ENCODE results near the gene ATP8B3. TPM values are rescaled to one million over a fixed set of nuclear protein-coding genes. Genes with fewer than 3 reads are reported as not detected.
A peak's percentile ranks its signal among the peaks of the same experiment; 100 is the strongest.

ATP8B3 gene
- total RNA-seq, 1 experiment from 2014 or later = 9.6 TPM

GRCh38 chr19:1774989-1775772 is 36.9 kb downstream of the ATP8B3 start:
- Histone ChIP-seq H2BK120ac (ENCODE audit: low read depth, low read length, poor library complexity, severe bottlenecking) (no peak overlapping the region), H3K27me3 (ENCODE audit: insufficient read depth, low read length) (peaks cover 45% of the 10 kb centered on the region), H3K4me2 (ENCODE audit: insufficient read depth, insufficient read length, low read length) (peak overlapping the region; percentile 28), H3K4ac (ENCODE audit: low read depth, low read length) (no peak overlapping the region), H3K23me2 (ENCODE audit: insufficient read length, low read depth, low read length, poor library complexity, severe bottlenecking) (no peaks in the 10 kb centered on the region), H3T11ph (ENCODE audit: low read length) (no peak overlapping the region), H4K91ac (ENCODE audit: insufficient read length, low read depth, low read length) (no peak overlapping the region), H3K79me1 (ENCODE audit: insufficient read depth, low read depth, low read length, poor library complexity, severe bottlenecking) (no peaks in the 10 kb centered on the region), H2BK12ac (ENCODE audit: insufficient read length, low read depth, low read length) (no peak overlapping the region), H3K79me2 (ENCODE audit: insufficient read depth, low read length) (no peaks in the 10 kb centered on the region), H3K23ac (ENCODE audit: insufficient read length, low read depth, low read length) (no peak overlapping the region), H2AFZ (ENCODE audit: low read length) (no peak overlapping the region), H3K9me3 (ENCODE audit: control insufficient read depth, low read depth, low read length) (peaks cover 10% of the 10 kb centered on the region), H2BK5ac (ENCODE audit: insufficient read length, low read length) (no peak overlapping the region), H2AK5ac (ENCODE audit: insufficient read length, low read length) (no peak overlapping the region), H2BK20ac (ENCODE audit: low read depth, low read length, poor library complexity, severe bottlenecking) (no peak overlapping the region), H4K5ac (ENCODE audit: insufficient read length, low read depth, low read length) (no peak overlapping the region), H2BK15ac (ENCODE audit: low read depth, low read length) (no peak overlapping the region), H4K8ac (replicated peaks; ENCODE audit: insufficient read length, low read depth, low read length) (no peak overlapping the region), H3K4me1 (ENCODE audit: insufficient read depth, low read length) (no peaks in the 10 kb centered on the region), H3K27ac (ENCODE audit: insufficient read length, low read depth, low read length) (no peak overlapping the region), H3K9ac (ENCODE audit: extremely low read depth, insufficient read length, low read length) (no peak overlapping the region), H3K14ac (ENCODE audit: insufficient read depth, low read length) (no peak overlapping the region), H3K56ac (ENCODE audit: insufficient read length, low read depth, low read length) (no peak overlapping the region), H4K20me1 (ENCODE audit: control insufficient read depth, insufficient read depth, insufficient read length) (no peaks in the 10 kb centered on the region), H3K18ac (ENCODE audit: insufficient read length, low read depth, low read length) (no peak overlapping the region)
- peak overlapping the region; percentile 36 to 66 for H3K4me3 Mint-ChIP-seq
- WGBS (ENCODE audit: extremely low coverage, insufficient read length, low lambda C conversion rate) = no CpG with 5 or more reads among the region's 59 CpGs
- H3K27ac Mint-ChIP-seq = no peak overlapping the region
- DNase-seq = peak; percentile 93
- H3K9me3 Mint-ChIP-seq = peaks cover 26 to 37% of the 10 kb centered on the region in 2 experiments
- peak; percentile 85 for TF ChIP-seq CTCF (conservative IDR thresholded peaks at IDR 0.05)
- H3K27me3 Mint-ChIP-seq (ENCODE audit: low read depth) = peaks cover 97% of the 10 kb centered on the region
- H3K4me1 Mint-ChIP-seq = peaks cover 13 to 19% of the 10 kb centered on the region in 2 experiments
- peaks cover 0 to 7% (median 2%) of the 10 kb centered on the region in 3 experiments; a peak in 4 of 7 replicates for H3K36me3 Mint-ChIP-seq (ENCODE audit: insufficient read depth in 1 of 3, low read depth in 3 of 3)

All from H9 (cell line).